GM18511 (cell line): Measurements from ENCODE around the gene GLRA3.
"Not testable (repeated sequence)": the region's sequence is repeated elsewhere in the genome, so short reads cannot be mapped to it uniquely, and the experiment has no call there.

Experiments
- ATAC-seq: cut with Tn5 transposase; IDR thresholded peaks from one replicate; pipeline ENCODE4 v1.9.1; 2021; ENCODE audit warnings: mild to moderate bottlenecking, moderate library complexity; ENCODE audit not compliant: unreplicated experiment

The GLRA3 gene

DNA sequence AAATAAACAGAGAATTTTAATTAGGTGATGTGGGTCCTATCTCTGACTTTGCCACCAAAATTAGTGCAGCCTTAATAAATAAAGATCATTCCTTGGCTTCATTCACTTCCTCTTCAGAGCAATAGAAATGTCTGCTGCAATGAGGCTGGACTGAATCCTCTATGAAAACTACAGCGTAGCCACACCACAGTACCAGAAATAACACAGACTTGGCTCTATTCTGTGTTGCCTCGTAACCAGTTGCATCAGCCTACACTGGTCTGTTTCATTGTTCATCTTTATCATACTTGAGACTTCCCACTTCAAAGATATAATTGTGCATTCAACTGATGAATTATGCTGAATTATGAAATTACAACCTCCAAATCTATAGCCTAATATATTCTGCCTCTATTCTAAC lies 15.8 kb downstream of the GLRA3 start:
- no peak for ATAC-seq

DNA sequence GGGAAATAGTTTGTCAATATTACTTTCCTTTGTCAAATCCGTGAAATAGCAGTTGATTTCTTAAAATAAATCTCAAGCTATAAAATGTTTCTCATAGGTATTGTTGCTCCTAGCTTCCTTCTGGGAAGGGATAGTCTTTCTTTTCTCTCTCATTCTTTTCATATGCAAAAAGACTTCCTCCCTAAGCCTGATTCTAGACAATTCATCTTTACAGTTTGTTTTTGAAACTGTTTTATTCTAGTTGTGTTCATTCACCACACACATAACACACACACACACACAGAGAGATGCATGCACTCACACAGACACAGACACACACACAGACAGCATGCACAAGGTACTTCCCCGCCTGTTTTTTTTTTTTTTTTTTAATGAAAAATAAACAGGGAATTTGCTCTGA lies 18.2 kb downstream of the GLRA3 start:
- ATAC-seq, result no peak

DNA sequence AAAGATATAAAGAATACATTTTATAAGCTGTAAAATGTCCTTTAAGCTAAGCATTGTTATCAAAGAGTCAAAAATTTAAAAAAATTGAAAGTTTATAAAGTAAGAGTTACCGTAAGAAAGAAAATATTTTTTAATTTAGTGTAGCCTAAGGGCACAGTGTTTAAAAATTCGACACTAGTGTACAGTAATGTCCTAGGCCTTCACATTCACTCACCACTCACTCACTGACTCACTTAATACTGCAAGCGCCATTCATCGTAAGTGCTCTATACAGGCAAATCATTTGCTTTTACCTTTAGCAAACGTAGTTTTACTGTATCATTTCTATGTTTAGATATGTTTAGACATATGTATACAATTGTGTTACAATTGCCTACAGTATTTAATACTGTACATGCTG lies 20.2 kb downstream of the GLRA3 start:
- no peak for ATAC-seq

DNA sequence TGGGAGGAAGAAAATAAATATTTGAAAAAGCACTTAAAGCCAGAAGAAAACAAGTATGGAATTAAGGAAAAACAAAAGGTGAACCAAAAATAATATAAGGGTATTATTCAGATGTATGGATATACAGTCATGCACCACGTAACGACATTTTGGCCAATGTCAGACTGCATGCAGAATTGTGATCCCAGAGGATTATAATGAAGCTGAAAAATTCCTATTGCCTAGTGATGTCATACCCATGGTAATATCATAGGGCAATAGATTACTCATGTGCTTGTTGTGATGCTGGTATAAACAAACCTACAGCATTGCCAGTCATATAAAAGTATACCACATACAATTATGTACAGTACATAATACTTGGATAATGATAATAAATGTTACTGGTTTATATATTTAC lies 20.9 kb downstream of the GLRA3 start:
- ATAC-seq, result no peak

- no peak for ATAC-seq
Observed at GRCh38 chr4:174805746-174806145, 23.3 kb downstream of the GLRA3 start.

GRCh38 chr4:174794543-174795094 lies 34.4 kb downstream of the GLRA3 start:
- no peak for ATAC-seq

DNA sequence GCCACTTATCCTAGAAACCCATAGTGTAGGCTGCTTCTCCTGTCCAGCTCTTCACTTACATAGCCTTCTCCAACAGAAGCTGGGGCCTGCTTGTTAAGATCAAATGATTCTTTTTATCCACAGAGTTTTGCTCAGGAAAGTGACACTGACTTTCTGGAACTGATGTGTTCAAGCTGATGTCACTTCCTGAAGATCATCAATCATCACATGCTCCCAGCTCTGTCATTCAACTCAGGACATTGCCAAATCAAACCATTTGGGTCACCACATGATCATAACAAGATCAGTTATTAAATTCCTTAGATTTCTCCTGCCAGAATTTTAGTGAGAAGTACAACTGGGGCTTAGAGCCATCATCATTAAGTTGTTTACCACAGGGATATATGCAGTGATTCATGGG lies 39.4 kb downstream of the GLRA3 start:
- ATAC-seq, result no peak

DNA sequence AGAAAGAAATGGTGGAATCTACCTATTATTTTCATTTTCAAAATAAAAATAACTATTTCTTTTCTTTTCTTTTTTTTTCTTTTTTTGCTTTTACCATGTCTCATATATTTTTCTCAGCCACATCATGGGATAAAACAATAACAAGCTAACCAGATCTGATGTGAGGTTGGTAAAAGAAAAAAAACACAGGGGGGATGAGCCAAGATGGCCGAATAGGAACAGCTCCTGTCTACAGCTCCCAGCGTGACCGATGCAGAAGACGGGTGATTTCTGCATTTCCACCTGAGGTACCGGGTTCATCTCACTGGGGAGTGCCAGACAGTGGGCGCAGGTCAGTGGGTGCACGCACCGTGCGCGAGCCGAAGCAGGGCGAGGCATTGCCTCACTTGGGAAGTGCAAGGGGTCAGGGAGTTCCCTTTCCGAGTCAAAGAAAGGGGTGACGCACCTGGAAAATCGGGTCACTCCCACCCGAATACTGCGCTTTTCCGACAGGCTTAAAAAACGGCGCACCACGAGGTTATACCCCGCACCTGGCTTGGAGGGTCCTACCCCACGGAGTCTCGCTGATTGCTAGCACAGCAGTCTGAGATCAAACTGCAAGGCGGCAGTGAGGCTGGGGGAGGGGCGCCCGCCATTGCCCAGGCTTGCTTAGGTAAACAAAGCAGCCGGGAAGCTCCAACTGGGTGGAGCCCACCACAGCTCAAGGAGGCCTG lies 50.6 kb downstream of the GLRA3 start:
- ATAC-seq, result not testable (repeated sequence)

- ATAC-seq, result no peak
Observed at GRCh38 chr4:174775366-174775765, 53.7 kb downstream of the GLRA3 start.

DNA sequence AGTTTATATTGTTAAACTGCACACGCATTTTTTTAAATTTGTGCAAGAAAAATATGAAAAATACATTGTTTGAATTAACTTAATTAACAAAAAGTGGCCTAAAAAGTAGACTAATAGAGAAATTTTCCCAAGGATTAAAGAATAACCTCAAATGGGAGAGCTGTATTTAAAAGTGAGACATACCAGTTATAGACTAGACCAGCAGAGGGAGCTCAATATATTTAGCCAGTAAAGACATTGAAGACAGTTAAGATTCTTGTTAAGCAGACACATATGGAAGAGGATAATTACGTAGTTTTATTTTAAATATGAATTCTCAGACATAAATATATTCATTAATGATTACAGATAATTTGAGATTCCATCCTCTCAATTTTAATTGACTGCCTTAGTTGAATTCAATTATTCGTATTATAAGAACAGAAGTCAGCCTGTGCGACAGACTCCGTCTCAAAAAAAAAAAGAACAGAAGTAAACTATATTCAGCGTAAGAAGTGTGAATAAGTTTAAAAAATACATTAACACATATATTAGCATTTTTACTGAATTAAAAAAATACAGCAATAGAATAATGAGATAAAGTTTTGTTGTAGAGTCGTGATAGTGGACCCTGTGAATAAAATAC lies 64.8 kb downstream of the GLRA3 start:
- ATAC-seq, result peak; percentile 64

GRCh38 chr4:174763454-174764104 lies 65.5 kb downstream of the GLRA3 start:
- ATAC-seq, result peak; percentile 92

DNA sequence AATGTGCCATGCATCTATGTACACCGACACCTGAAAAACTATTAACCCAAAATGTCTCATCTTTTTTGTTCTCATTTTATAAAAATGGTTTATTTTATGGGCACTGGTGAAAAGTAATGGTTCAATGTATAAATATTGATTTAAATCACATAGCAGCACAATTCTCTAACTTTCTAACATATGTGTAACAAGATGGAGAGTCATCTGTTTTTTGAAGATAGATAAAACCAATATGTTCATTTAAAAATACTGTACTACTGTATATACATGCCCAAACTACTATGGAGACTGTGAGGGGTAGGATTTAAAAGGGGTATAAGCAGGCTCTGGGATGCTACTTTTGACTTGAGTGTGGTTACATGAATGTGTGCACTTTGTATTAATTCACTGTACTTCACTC lies 67.6 kb downstream of the GLRA3 start:
- ATAC-seq, result no peak

DNA sequence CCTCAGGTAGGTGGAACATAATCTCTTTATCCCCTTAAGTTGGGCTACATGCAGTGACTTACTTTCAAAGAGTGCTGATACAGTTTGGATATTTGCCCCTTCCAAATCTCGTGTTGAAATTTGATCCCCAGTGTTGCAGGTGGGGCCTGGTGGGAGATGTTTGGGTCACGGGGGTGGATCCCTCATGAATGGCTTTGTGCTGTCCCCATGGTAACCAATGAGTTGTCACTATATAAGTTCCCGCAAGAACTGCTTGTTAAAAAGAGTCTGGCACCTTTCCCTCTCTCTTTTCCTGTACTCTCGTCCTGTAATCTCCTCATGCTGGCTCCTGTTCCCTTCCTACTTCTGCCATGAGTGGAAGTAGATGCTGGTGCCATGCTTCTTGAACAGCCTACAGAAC lies 71.3 kb downstream of the GLRA3 start:
- no peak for ATAC-seq

DNA sequence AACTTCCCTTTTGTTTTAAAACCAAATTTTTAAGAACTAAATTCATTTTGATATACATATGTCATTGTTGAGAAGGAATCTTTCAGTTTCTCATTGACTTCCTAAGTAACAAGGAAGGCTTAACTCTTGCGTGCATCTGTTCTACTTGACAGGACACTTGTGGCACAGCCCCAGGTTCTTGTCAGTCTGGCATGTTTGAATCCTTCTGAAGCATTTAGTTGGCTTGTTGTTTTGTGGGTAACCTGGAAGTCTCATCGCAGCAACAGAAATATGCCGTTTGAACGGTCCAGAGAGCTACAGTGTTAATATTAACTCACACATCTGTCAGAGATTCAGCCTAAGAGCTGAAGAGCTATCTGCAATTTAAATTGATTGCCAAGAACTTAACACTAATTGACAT lies 76.0 kb downstream of the GLRA3 start:
- ATAC-seq, result no peak

DNA sequence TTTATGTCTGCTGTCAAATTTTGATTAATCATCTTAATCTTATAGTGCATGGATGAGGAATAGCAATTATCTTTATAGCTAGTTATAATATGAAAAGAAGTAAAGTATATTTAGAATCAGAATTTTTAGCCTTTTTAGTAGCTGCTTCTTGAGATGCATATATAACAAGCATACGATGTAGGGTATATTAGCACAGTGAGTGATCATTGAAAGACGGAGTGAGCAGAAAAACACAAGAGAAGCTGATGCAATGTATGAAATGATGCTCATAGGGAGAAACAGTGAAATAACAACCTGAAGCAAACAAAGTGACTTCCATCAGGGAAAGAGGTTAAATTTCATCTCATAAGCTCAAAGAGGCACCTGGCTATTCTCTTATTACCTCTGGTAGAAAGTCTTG lies 77.0 kb downstream of the GLRA3 start:
- no peak for ATAC-seq

DNA sequence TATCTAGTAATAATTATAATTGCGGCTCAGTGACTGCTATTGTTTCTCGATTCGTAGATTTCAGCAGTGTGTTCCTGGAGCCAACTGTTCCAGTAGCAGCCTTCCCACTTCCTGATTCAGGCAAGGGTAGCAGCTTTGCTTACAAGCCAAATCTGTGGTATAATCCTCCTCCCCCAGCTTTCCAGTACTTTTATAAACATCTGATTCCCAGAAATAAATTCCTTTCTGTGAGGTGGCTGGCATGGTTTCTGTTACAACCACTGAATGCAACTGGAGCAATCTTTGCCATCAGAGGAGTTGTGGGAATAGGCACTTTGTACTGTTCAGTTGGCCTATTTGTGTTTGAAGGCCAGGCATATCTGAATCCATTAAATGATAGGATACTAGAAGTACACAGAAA lies 80.0 kb downstream of the GLRA3 start:
- no peak for ATAC-seq

GRCh38 chr4:174746710-174747109 lies 82.3 kb downstream of the GLRA3 start:
- ATAC-seq, result no peak

DNA sequence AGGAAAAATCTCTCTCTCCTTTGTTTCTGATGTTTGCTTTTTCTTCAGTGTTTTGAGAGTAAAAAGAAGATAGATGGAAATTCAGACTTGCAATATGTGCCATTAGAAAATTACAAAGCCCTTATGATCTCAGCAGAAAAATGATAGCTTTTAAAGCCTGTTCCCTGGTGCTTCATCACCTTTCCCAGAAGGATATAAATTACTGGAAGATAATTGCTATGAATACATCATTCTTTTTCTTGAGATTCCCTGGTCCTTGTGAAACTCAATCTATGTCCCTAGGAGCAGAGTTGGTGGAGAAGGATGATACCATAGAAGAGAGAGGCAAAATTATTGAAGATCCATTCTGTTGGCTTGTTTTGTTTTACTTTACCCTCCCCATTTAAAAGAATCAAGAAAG lies 86.5 kb downstream of the GLRA3 start:
- ATAC-seq, result no peak

DNA sequence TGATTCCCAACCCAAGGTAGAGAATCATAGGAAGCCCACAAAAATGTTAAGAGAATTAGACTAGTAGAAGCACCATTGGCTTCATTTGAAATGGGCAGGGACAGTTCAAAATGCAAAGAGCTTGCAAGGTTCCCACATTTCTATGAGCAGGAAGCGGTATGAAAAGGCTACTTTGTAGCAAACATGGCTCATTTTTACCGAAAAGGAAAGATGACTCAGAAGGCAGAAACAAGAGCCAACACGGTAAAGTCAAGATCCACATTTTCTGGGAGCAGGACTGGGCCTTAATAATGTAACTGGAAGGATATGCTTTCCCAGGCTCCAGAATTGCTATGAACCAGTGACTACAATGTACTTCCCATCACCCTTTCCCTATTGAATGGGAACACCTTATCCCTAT lies 89.5 kb downstream of the GLRA3 start:
- no peak for ATAC-seq

DNA sequence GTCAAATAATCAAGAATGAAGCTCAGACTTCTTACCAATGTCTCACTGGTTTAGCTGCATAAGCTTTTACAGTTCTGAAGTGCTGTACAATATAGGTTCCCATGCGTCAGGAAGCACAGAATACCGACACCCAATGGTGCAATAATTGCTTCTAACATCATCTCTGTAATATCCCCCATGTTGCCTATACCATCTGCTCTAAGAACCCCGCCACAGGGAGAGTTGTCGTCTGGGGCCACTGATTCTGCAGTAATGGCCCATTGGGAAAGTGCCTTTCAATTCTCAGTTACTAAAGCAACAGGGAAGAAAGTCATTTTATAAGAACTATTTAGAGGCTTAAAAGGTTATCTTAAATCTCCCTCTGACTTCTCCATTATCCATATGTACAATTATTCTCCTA lies 94.9 kb downstream of the GLRA3 start:
- ATAC-seq, result no peak

DNA sequence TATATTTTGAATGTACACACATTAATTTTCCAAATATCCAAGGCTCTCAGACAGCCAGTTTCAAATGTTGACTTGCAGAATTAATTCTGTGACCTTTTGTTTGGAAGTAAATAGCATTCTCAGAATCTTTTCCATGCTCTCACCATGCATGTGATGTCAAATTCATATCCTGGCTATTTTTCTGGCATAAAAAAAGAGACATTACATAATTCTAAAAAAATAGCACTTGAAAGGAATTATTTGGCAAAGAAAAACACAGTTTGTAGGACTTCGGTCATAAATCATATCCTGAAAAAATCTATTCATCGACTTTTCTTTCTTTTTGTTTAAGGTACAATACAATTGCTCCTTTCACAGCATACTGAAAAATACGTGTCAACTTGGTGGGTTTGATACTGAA lies 111.2 kb downstream of the GLRA3 start:
- ATAC-seq, result no peak
